H1 (cell line): ENCODE measurements around the gene PCBP4.

Experiments
- BRCA1 ChIP-seq: IDR thresholded peaks from 2 replicates; pipeline ENCODE4 v1.6.1; 2012; ENCODE audit warnings: low read depth, low read length, improper control_type of control experiment
- CEBPB ChIP-seq: IDR thresholded peaks from 2 replicates; pipeline ENCODE4 v1.6.1; 2012; ENCODE audit warnings: low read depth, low read length
- EP300 ChIP-seq, 2 experiments: IDR thresholded peaks; 1 replicate in 1 of 2; 2 replicates in 1 of 2; pipeline ENCODE4 v1.6.1; 2011 to 2012; ENCODE audit warnings: low read depth in 2 of 2, low read length in 2 of 2, mild to moderate bottlenecking in 2 of 2, borderline replicate concordance in 1 of 2, inconsistent platforms in 1 of 2, moderate library complexity in 1 of 2
- HDAC2 ChIP-seq, 2 experiments: fragments of 300-600 bp in 1 of 2; sonication (generic) in 1 of 2; IDR thresholded peaks; 2 replicates each; pipeline ENCODE4 v1.6.1; 2011 to 2012; ENCODE audit warnings: low read depth in 2 of 2, low read length in 2 of 2, mild to moderate bottlenecking in 2 of 2, moderate library complexity in 2 of 2, borderline replicate concordance in 1 of 2, inconsistent platforms in 1 of 2
- JUN ChIP-seq: IDR thresholded peaks from 2 replicates; pipeline ENCODE4 v1.6.1; 2011; ENCODE audit warnings: low read depth, mild to moderate bottlenecking, improper control_type of control experiment, low read length
- KDM5A ChIP-seq: fragments of 200-600 bp; IDR thresholded peaks from 2 replicates; pipeline ENCODE4 v1.7.1; 2012; ENCODE audit warnings: mild to moderate bottlenecking, low read length, inconsistent platforms, mixed read lengths
- POLR2A ChIP-seq, 2 experiments: IDR thresholded peaks; 1 replicate in 1 of 2; 2 replicates in 1 of 2; pipeline ENCODE4 v1.6.1; 2011; ENCODE audit warnings: low read depth in 2 of 2, low read length in 2 of 2, mild to moderate bottlenecking in 2 of 2; ENCODE audit errors: control extremely low read depth in 1 of 2
- POLR2AphosphoS5 ChIP-seq: IDR thresholded peaks from 2 replicates; pipeline ENCODE4 v1.6.1; 2011; ENCODE audit warnings: low read depth, low read length
- SRF ChIP-seq: IDR thresholded peaks from 2 replicates; pipeline ENCODE4 v1.6.1; 2011; ENCODE audit warnings: mild to moderate bottlenecking, low read depth, low read length, moderate library complexity
- TCF12 ChIP-seq: IDR thresholded peaks from 2 replicates; pipeline ENCODE4 v1.6.1; 2011; ENCODE audit warnings: low read depth, mild to moderate bottlenecking, low read length
- ZNF274 ChIP-seq: IDR thresholded peaks from 2 replicates; pipeline ENCODE4 v1.7.0; 2012; ENCODE audit warnings: low read length, borderline replicate concordance; ENCODE audit errors: extremely low read depth
- TF ChIP-seq, protein P1 (sequence below), 3 experiments: IDR thresholded peaks; 1 replicate in 2 of 3; 2 replicates in 1 of 3; pipeline versions ENCODE4 v1.5.1 to v1.6.1; 2011; ENCODE audit warnings: low read length in 3 of 3, mild to moderate bottlenecking in 3 of 3, inconsistent platforms in 2 of 3, low read depth in 1 of 3, moderate library complexity in 1 of 3; ENCODE audit not compliant: insufficient read depth in 1 of 3; ENCODE audit errors: control extremely low read depth in 1 of 3
- TF ChIP-seq, protein P2 (sequence below): IDR thresholded peaks from 2 replicates; pipeline ENCODE4 v1.6.1; 2012; ENCODE audit warnings: low read length, inconsistent platforms

DNA sequence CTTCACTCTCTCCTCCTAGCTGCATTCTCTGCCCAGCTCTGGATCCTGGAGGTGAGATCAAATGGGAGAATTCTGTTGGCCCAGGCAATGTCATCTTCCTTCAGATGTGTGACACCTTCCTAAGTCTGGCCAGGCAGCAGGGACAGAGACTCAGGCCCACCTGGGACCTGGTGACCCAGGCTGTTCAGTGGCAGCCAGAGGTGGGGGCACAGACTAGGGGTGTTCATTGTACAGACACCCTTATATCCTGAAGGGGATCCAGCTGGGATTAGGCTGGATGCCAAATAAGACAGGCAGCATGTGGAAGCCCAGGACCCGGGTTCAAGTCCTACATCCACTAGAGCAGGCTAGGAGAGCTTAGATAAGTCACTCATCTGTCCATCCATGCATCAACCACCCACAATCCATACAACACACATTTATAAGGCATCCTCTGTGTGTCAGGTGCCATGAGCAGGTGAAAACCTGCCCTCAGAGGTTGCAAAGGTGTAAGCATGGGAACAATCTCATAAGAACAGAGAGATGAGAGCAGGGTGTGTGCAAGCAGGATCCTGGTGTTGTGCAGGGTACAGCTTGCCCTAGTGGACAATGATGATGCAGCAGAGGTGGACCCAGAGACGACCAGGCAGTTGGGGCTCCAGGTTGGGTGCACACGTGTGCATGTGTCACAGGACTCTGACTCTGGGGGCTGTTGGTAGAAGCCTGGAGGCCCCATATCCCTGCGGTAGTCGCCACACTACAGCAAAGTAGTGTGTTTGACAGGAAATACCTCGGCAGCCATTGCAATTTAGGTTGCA is 46.7 kb upstream of the PCBP4 start:
- TF ChIP-seq, protein P1, sequence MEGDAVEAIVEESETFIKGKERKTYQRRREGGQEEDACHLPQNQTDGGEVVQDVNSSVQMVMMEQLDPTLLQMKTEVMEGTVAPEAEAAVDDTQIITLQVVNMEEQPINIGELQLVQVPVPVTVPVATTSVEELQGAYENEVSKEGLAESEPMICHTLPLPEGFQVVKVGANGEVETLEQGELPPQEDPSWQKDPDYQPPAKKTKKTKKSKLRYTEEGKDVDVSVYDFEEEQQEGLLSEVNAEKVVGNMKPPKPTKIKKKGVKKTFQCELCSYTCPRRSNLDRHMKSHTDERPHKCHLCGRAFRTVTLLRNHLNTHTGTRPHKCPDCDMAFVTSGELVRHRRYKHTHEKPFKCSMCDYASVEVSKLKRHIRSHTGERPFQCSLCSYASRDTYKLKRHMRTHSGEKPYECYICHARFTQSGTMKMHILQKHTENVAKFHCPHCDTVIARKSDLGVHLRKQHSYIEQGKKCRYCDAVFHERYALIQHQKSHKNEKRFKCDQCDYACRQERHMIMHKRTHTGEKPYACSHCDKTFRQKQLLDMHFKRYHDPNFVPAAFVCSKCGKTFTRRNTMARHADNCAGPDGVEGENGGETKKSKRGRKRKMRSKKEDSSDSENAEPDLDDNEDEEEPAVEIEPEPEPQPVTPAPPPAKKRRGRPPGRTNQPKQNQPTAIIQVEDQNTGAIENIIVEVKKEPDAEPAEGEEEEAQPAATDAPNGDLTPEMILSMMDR (IDR thresholded peaks at IDR 0.05; ENCODE audit: control extremely low read depth in 1 of 3, insufficient read depth in 1 of 3, low read depth in 1 of 3, low read length in 3 of 3): no peak
- TF ChIP-seq POLR2AphosphoS5 (no peak), EP300 (IDR thresholded peaks at IDR 0.05; ENCODE audit: borderline replicate concordance in 1 of 2, low read depth in 2 of 2, low read length in 2 of 2) (no peak), BRCA1 (no peak), ZNF274 (no peak), SRF (no peak), JUN (no peak), POLR2A (IDR thresholded peaks at IDR 0.05; ENCODE audit: control extremely low read depth in 1 of 2, low read depth in 2 of 2, low read length in 2 of 2) (no peak), HDAC2 (IDR thresholded peaks at IDR 0.05; ENCODE audit: borderline replicate concordance in 1 of 2, low read depth in 2 of 2, low read length in 2 of 2) (no peak), KDM5A (no peak), TCF12 (no peak), CEBPB (no peak)
- TF ChIP-seq, protein P2, sequence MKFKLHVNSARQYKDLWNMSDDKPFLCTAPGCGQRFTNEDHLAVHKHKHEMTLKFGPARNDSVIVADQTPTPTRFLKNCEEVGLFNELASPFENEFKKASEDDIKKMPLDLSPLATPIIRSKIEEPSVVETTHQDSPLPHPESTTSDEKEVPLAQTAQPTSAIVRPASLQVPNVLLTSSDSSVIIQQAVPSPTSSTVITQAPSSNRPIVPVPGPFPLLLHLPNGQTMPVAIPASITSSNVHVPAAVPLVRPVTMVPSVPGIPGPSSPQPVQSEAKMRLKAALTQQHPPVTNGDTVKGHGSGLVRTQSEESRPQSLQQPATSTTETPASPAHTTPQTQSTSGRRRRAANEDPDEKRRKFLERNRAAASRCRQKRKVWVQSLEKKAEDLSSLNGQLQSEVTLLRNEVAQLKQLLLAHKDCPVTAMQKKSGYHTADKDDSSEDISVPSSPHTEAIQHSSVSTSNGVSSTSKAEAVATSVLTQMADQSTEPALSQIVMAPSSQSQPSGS: no peak
